ENCODE results near the gene SIGLEC11. TPM values are rescaled to one million over a fixed set of nuclear protein-coding genes. Genes with fewer than 3 reads are reported as not detected.

The SIGLEC11 gene
- total and polyA plus RNA-seq, 2 donors (not counting 3 experiments of a cell fraction or from before 2014, with no cell fraction given) = not detected

DNA sequence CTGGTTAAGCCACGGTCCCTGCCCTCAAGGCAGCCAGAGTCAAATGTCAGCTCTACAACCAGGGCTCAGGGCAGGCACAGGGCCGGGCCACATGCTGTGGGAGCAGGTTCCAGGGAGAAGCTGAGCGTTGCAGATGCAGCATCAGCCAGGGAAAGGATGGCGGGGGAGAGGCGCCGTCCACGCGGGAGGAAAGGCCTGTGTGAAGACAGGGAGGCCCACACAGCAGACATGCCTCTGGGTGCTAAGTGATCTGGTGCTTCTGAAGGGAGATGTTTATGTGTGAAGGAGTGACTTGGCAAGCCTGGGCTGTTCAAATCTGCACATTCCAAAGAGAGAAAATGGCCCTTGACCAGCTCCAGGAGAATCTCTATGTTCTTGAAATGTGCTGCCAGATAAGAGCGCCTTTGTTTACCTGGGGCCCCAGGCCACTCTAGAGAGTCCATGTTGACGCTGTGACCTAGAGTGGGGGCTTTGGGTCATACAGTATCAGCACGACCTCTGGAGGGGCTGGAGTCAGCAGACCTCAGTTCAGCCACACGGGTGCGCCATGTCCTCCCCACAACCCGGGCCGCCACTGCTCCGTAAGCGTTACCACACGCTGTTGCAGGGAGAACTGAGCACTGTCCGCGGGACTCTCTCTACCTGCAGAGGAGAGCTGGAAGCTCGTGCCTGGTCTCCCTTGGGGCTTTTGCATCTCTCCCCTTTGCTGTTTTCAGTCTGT is 47.8 kb downstream of the SIGLEC11 start:
- Histone ChIP-seq H3K79me2 (ENCODE audit: control insufficient read depth, insufficient read depth, low read length) (peaks cover 24% of the 10 kb centered on the region), H3K9ac (replicated peaks; ENCODE audit: extremely low read depth, insufficient read depth, low read length) (no peak overlapping the region), H2AFZ (ENCODE audit: low read depth, low read length) (no peak overlapping the region), H3K4me2 (ENCODE audit: insufficient read depth, low read length) (no peak overlapping the region), H3K27me3 (ENCODE audit: control insufficient read depth in 2 of 2, insufficient read depth in 2 of 2, low read length in 2 of 2) (no peaks in the 10 kb centered on the region), H3K4me1 (ENCODE audit: control insufficient read depth, extremely low read depth, insufficient read depth, low read length) (no peaks in the 10 kb centered on the region), H3K36me3 (ENCODE audit: control insufficient read depth in 2 of 2, extremely low read depth in 1 of 2, insufficient read depth in 2 of 2, low read length in 2 of 2) (peaks cover 10 to 30% of the 10 kb centered on the region in 2 experiments), H3K9me3 (replicated peaks; ENCODE audit: control insufficient read depth, insufficient read depth, low read length) (no peaks in the 10 kb centered on the region), H3K27ac (ENCODE audit: insufficient read depth, low read depth, low read length) (no peak overlapping the region), H4K20me1 (replicated peaks; ENCODE audit: control insufficient read depth, extremely low read depth, insufficient read depth, low read length) (no peaks in the 10 kb centered on the region), H3K9me1 (replicated peaks; ENCODE audit: control insufficient read depth, extremely low read depth, insufficient read depth, low read length) (no peaks in the 10 kb centered on the region), H3K4me3 (replicated peaks in 1 of 3; ENCODE audit: insufficient read depth in 1 of 3, low read depth in 1 of 3, low read length in 3 of 3) (no peak overlapping the region)
- BruUV-seq (replicated peaks) = no TSS peak
- intact Hi-C loops (cut with micrococcal nuclease) = no loop called here
- dilution Hi-C loops (cut with MboI; ENCODE audit: extremely low pct_ligation_motif_present, low sequenced_read_pairs) = no loop called here
- no peak for DNase-seq (ENCODE audit: low read depth, low spot score)
- ChIA-PET CTCF (no interaction called here), POLR2A (no interaction called here)
- FAIRE-seq = no peak
- TF ChIP-seq, protein P1, sequence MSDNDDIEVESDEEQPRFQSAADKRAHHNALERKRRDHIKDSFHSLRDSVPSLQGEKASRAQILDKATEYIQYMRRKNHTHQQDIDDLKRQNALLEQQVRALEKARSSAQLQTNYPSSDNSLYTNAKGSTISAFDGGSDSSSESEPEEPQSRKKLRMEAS (IDR thresholded peaks at IDR 0.05; ENCODE audit: insufficient read depth, insufficient read length) = no peak
- no peak for TF ChIP-seq GATA2 (IDR thresholded peaks at IDR 0.05; ENCODE audit: insufficient read depth, insufficient read length, low read depth, low read length)
- TF ChIP-seq MYC (IDR thresholded peaks at IDR 0.05; ENCODE audit: low read depth, low read length) = no peak
- TF ChIP-seq, protein P2, sequence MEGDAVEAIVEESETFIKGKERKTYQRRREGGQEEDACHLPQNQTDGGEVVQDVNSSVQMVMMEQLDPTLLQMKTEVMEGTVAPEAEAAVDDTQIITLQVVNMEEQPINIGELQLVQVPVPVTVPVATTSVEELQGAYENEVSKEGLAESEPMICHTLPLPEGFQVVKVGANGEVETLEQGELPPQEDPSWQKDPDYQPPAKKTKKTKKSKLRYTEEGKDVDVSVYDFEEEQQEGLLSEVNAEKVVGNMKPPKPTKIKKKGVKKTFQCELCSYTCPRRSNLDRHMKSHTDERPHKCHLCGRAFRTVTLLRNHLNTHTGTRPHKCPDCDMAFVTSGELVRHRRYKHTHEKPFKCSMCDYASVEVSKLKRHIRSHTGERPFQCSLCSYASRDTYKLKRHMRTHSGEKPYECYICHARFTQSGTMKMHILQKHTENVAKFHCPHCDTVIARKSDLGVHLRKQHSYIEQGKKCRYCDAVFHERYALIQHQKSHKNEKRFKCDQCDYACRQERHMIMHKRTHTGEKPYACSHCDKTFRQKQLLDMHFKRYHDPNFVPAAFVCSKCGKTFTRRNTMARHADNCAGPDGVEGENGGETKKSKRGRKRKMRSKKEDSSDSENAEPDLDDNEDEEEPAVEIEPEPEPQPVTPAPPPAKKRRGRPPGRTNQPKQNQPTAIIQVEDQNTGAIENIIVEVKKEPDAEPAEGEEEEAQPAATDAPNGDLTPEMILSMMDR (IDR thresholded peaks at IDR 0.05; ENCODE audit: extremely low read depth in 1 of 2, insufficient read depth in 1 of 2, low read depth in 1 of 2, low read length in 2 of 2) = no peak
- TF ChIP-seq POLR2AphosphoS5 (IDR thresholded peaks at IDR 0.05; ENCODE audit: insufficient read depth, low read depth, low read length) = no peak
- TF ChIP-seq JUN (IDR thresholded peaks at IDR 0.05; ENCODE audit: borderline replicate concordance, insufficient read depth, insufficient read length, low read depth) = no peak
- TF ChIP-seq POLR2A (IDR thresholded peaks at IDR 0.05; ENCODE audit: low read depth, low read length) = no peak
- no peak for TF ChIP-seq FOS (IDR thresholded peaks at IDR 0.05; ENCODE audit: borderline replicate concordance, insufficient read depth, low read length)
- TF ChIP-seq EZH2 (IDR thresholded peaks at IDR 0.05; ENCODE audit: borderline replicate concordance, low read depth, low read length, severe bottlenecking) = no peak

Data from endothelial cell of umbilical vein (primary cell).